AG20443 (cell line): ENCODE data around the gene ECT2.
A peak's percentile ranks its signal among the peaks of the same experiment; 100 is the strongest.
"Not testable (repeated sequence)": the region's sequence is repeated elsewhere in the genome, so short reads cannot be mapped to it uniquely, and the experiment has no call there.

ENCODE experiments used
- DNase-seq: peaks from one replicate; pipeline ENCODE4 v3.0.0; 2012; ENCODE audit warnings: low spot score, mixed read lengths

The ECT2 gene

DNA sequence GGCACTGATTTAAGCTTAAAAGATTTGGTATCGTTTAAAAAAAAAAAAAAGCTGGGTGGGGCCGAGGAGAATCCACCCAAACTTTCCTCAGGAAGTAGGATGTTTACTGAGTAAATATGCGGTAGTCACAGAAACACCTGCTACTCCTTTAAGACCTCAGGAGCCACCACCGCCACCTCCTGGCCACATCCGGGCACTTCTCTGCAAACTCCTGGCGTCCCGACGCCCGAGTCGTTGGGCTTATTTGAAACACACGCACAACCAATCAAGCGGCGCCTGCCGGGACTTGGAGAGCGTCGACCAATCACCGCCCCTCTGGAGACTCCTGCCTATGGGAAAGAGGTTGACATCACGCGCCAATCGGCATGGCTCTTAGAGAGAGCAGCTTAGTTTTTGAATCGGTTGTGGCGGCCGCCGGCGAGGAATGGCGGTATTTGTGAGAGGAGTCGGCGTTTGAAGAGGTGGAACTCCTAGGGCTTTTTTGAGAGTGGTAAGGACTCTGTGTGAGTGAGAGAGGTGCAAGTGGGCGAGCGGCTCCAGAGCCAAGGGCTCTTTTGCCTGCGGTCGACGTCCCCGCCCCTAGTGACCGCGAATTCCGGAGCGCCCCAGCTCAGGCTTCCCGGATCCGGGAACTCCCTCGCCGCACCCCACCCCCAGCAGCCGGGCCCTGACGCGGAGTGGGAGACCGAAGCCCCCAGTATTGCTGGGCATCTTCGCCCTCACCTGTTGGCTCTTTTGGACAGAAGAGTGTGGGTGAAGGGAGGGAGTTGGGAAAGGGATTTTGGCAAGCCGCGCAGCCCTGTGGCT, at the start of gene ECT2:
TSS of gene ECT2 (plus strand) at position 359 of the 807 bp plus-strand sequence. CDS start 3,805 bp downstream, outside the sequence.
- DNase-seq, result peak; percentile 96

GRCh38 chr3:172700936-172701455, 49.5 kb upstream of the ECT2 start:
- no peak for DNase-seq

GRCh38 chr3:172701751-172702150, 48.8 kb upstream of the ECT2 start:
- DNase-seq, result no peak

GRCh38 chr3:172702256-172702655, 48.3 kb upstream of the ECT2 start:
- DNase-seq, result no peak

GRCh38 chr3:172702731-172703130, 47.8 kb upstream of the ECT2 start:
- not testable (repeated sequence) for DNase-seq

DNA sequence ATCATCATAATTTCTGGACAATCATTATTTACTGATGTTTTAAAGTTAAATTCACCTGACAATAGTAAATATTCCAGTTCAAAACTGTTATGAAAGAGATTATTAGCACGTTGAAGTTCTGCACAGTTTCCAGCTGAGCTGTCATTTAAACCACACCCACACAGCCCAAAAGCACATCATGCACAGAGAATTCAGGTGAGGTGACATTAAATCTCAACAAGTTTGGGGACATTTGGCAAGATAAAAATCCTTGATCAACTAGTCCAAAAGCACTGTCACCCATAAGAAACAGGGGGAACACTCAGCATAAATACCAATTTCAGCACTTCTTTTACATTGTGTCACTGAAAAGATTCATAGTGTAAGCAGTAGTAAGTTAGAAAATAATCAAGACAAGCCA, 46.5 kb upstream of the ECT2 start:
- no peak for DNase-seq

GRCh38 chr3:172705170-172705569, 45.4 kb upstream of the ECT2 start:
- no peak for DNase-seq

- no peak for DNase-seq
Measured at GRCh38 chr3:172707030-172707429, 43.5 kb upstream of the ECT2 start.

DNA sequence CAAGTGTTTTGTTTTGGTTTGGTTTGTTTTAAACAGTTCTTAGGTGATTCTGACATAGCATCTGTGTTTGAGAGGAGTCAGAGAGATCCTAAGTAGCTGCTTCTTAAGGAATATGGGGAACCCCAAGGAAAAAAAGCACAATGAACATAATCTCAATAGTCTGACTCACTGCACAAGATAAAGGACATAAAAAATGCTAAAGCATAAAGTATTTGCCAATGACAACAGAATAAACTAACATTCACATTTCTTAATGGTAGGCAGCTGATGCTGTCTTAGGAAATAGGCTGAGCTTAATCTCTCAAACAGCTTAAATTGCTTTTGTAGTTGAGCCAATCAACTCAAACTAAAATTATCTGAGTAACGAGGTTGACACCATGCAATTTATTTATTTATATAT, 42.6 kb upstream of the ECT2 start:
- DNase-seq, result peak; percentile 43

DNA sequence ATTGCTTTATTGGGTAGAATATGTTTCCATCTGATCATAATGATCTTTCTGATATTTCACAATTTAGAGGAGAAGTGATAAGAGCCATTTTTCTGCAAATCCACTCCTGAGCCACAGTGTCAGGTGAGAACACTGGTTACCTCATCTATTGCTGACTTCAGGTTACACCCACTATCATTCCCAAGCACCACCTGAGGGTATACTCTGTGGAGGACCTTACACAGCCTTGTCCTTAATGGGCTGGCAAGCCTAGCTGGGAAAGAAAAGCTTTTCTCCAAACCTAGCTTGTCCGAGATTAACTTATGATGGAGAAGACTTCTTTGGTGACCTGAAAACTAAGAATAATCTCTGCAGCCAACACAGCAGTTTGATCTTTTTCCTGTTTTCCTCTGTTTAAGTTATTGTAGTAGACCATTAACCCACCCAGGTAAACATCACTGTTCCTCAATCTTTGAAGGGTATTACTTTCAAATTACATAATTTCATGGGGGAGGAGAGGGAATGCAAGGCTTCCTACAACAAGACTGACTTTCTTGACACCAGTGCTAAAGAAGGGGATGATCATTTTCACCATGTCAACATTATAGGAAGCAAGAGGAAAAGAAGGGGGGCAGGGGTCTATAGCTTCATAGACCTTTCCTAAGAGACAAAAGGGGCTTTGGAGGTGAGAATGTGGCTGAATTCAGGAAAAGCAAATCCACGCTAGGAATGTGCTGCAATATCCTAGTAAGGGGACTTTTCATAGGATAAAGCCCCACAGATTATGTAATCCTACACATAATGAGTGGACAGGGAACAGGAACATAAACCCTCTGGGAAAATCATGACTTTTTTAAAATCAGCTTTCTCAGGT, 41.4 kb upstream of the ECT2 start:
- DNase-seq, result no peak

DNA sequence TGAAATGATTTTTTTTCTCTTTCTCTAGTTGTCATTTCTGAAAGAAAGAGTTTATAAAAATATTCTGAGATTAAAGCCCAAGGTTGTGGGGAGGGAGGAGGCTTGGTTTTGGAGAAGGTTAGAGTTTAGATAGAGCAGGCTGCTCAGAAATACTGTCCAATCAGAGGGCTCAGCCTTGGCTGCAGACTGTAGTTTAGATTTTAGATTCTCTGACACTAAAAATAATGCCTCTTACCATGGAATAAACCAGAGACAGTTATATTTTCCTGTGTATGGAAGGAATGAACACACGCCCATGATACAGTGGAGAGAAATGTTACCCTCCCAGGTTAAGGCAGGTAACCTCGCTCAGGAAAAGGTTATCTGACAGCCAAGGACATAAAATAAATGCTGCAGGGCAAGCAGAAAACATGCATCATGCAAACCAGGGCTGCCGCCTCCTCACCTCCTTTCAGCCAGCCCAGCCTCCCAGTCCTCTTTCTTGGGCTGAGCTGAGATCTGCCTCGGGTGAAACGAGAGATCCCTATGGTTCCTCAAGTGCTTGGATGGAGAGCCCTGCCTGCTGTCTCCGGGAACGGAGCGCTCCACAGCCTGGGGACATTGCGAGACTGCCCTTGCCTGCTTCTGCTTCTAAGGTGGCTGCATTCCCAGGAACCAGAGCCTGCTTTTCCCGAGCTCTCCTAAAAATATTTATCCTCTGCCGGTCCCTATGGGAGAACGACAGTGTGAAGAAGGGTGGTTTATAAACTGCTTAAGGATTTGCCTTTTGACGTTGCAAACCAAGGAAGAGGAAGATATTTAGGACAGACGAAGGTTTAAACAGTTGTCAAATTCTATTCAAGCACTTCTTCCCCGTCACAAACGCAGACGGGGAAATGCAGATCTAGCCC, 40.5 kb upstream of the ECT2 start:
- DNase-seq, result peak; percentile 35

DNA sequence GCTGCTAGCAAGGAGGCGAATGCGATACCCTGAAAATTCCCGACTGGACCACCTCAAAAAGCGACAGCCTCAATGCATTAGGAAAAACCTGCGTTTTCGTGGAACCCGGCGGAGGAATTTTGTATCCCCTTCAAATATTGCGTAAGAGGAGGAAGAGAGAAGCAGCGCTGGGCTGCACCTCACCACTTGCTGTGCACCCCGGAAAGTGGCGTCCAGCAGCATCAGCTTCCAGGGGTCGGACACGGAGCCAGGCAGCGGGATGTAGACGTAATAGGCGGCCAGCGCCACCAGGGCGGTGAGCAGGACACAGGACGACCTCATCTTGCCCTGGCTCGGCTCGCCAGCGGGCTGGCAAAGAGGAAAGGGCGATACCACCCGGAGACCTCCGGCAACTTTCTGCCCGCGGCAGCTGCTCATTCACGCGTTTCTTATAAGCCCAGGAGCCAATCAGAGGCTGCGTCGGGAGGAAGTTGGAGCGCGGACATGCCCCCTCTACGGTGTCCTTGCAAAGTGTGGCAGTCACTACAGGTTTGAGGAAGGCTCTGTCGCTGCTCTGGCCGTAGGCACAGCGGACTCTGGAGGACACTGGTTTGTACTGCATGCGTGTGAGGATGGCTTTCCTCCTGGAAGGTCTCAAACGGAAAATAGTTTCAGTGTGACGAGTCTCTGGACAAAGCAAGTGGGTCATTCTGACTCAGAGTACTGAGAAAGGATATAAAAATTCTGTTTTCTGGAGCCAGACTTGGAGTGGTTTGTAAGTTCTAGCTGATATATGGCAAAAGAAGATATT, 39.7 kb upstream of the ECT2 start, which contains the start of gene NCEH1:
TSS of gene NCEH1 (minus strand) at position 404 of the 790 bp plus-strand sequence. CDS start at position 321, 83 bp downstream.
- peak; percentile 93 for DNase-seq

- DNase-seq, result no peak
Measured at GRCh38 chr3:172711454-172711795, 39.1 kb upstream of the ECT2 start.

GRCh38 chr3:172713316-172713715, 37.2 kb upstream of the ECT2 start:
- DNase-seq, result peak; percentile 21

- no peak for DNase-seq
Measured at GRCh38 chr3:172716476-172716875, 34.0 kb upstream of the ECT2 start.

DNA sequence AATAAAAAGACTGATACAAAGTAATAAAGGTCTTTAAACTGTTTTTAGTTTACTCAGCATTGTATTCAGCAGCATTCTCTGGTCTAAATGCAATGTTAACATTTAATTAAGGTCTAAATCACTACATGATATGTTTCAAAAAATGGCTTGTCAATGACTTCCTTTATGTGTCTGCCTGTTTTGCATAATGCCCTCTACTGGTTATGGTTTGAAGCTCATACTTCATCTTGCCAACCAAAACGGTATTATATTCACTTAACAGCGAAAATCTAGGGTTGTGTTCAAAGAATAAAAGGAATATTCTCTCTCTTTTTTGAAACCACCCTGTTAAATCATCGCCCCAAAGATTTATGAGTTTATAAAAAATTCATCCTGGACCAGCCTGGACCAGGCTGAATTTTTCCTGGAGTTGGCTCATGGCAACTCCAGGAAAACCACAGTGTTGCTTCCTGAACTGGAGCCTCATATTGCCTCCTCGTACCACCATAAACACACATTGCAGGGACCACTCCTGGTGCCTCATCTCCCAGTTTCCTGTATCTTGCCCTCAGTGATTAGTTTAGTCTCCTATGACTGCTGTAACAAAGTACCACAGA, 32.9 kb upstream of the ECT2 start:
- peak; percentile 29 for DNase-seq

DNA sequence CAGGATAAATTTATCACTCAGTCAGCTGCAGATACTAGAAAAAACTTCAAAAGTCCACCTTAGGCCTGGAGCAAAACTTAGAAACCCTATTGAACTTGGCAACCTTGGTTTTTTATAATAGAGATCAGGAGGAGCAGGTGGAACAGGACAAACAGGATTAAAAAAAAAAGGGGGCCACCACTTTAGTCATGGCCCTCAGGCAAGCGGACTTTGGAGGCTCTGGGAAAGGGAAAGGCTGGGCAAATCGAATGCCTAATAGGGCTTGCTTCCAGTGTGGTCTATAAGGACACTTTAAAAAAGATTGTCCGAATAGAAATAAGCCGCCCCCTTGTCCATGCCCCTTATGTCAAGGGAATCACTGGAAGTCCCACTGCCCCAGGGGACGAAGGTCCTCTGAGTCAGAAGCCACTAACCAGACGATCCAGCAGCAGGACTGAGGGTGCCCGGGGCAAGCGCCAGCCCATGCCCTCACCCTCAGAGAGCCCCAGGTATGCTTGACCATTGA, 27.9 kb upstream of the ECT2 start:
- not testable (repeated sequence) for DNase-seq

DNA sequence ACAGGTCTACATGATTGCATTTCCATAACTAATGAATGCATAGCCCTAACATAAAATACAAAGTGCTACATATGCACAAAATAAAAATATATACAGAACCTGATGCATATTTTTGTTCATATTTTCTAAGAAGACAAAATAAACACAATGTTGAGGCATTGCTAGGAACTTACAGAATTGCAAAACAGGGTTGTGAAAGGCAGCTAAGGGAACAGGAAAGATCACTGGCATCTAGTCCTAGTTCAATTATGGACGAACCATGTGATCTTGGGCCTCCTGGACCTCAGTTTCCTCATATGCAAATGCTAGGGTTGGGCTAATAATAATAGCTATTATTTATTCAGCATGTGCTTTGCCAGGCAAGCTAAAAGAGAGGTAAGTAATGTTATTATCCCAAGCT, 24.1 kb upstream of the ECT2 start:
- no peak for DNase-seq

GRCh38 chr3:172735014-172735413, 15.5 kb upstream of the ECT2 start:
- no peak for DNase-seq

DNA sequence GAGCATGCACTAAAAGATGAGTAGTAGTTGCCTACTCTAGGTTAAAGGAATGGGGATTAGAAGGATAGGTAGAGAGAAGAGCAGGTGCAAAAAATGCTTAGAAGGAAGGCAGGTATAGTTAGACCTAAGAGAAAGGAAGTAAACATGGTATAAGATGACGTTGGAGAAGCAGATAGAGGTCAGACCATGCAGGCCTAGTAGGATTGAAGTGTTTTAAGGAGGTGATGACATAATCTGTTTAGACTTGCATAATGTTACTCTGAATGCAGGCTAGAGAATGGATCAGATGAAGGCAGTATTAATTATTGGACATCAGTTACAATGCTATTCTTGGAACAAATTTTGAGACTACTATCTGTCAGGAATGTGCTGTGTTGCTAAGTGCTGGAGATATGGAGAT, 11.1 kb upstream of the ECT2 start:
- no peak for DNase-seq
